HG02885 (cell line): ENCODE data around the gene CATSPERD.
"Not testable (repeated sequence)": the region's sequence is repeated elsewhere in the genome, so short reads cannot be mapped to it uniquely, and the experiment has no call there.

Source experiments
- ATAC-seq: cut with Tn5 transposase; IDR thresholded peaks from one replicate; pipeline ENCODE4 v1.9.1; 2021; ENCODE audit warnings: mild to moderate bottlenecking; ENCODE audit not compliant: unreplicated experiment, poor library complexity

CATSPERD gene

GRCh38 chr19:5697890-5698634 lies 22.4 kb upstream of the CATSPERD start:
- no peak for ATAC-seq

- no peak for ATAC-seq
These were observed 21.6 kb upstream of the CATSPERD start for GRCh38 chr19:5698635-5699422.

- no peak for ATAC-seq
These were observed 19.9 kb upstream of the CATSPERD start for GRCh38 chr19:5700455-5701092.

- not testable (repeated sequence) for ATAC-seq
These were observed 18.4 kb upstream of the CATSPERD start for GRCh38 chr19:5702053-5702410.

GRCh38 chr19:5703819-5704818 lies 16.3 kb upstream of the CATSPERD start:
- no peak for ATAC-seq

GRCh38 chr19:5705552-5705951 lies 14.9 kb upstream of the CATSPERD start:
- ATAC-seq: no peak

GRCh38 chr19:5706876-5707573 lies 13.4 kb upstream of the CATSPERD start:
- ATAC-seq: no peak

GRCh38 chr19:5707576-5708575 lies 12.6 kb upstream of the CATSPERD start:
- ATAC-seq: no peak

- no peak for ATAC-seq
These were observed 9.4 kb upstream of the CATSPERD start for GRCh38 chr19:5711025-5711424.

- ATAC-seq: no peak
These were observed 8.7 kb upstream of the CATSPERD start for GRCh38 chr19:5711713-5712161.

- no peak for ATAC-seq
These were observed 7.2 kb upstream of the CATSPERD start for GRCh38 chr19:5713228-5713627.

- no peak for ATAC-seq
These were observed 5.6 kb upstream of the CATSPERD start for GRCh38 chr19:5714816-5715215.

GRCh38 chr19:5717215-5717935 lies 3.1 kb upstream of the CATSPERD start:
- no peak for ATAC-seq

- no peak for ATAC-seq
These were observed 2.3 kb upstream of the CATSPERD start for GRCh38 chr19:5718037-5718578.

GRCh38 chr19:5718579-5719273 lies 1.7 kb upstream of the CATSPERD start:
- no peak for ATAC-seq

- ATAC-seq: no peak
These were observed 1.0 kb upstream of the CATSPERD start for GRCh38 chr19:5719274-5719960.
